SK-N-SH (cell line): Measurements from ENCODE around the gene ISLR2. TPM values are rescaled to one million over a fixed set of nuclear protein-coding genes. Genes with fewer than 3 reads are reported as not detected.

Experiments used
- CTCF ChIA-PET: fragments of 300-600, 350-600 bp; formaldehyde crosslinking; extraction: SDS; loops from one replicate; lab custom pipeline; 2021; lab: Yijun Ruan, JAX
- POLR2A ChIA-PET: fragments of 350-600 bp; sonication (Branson Sonifier 250); formaldehyde crosslinking; extraction: SDS; loops from one replicate; lab custom pipeline; 2020; ENCODE audit warnings: antibody characterized with exemption, inconsistent platforms; lab: Yijun Ruan, JAX
- DNase-seq: peaks from one replicate; pipeline ENCODE4 v3.0.0; 2012
- H2AFZ ChIP-seq: fragments of 200-600 bp; sonication (generic); 2 replicates; pipeline ENCODE4 v1.8.1; 2016; ENCODE audit warnings: antibody characterized with exemption, mild to moderate bottlenecking, low read depth
- H3F3A ChIP-seq: fragments of 200-600 bp; sonication (generic); replicated peaks from 2 replicates; pipeline ENCODE3; 2016; ENCODE audit warnings: antibody characterized with exemption, mild to moderate bottlenecking; ENCODE audit not compliant: insufficient read depth
- H3K27ac ChIP-seq, 2 experiments: fragments of 200-500 bp in 1 of 2; fragments of 200-600 bp in 1 of 2; sonication (Bioruptor generic) in 1 of 2; sonication (generic), shearing (Covaris generic) in 1 of 2; 2 replicates each; pipeline versions ENCODE4 v1.5.1 to v1.6.1; 2014 to 2016; ENCODE audit warnings: low read depth in 2 of 2, inconsistent platforms in 1 of 2, low read length in 1 of 2, mild to moderate bottlenecking in 1 of 2, mixed read lengths in 1 of 2
- H3K27me3 ChIP-seq: fragments of 200-600 bp; sonication (generic), shearing (Covaris generic); 2 replicates; pipeline ENCODE4 v1.6.1; 2016; ENCODE audit warnings: mixed run types; ENCODE audit not compliant: insufficient read depth
- H3K36me3 ChIP-seq, 2 experiments: fragments of 200-500 bp in 1 of 2; fragments of 200-600 bp in 1 of 2; sonication (Bioruptor generic) in 1 of 2; sonication (generic) in 1 of 2; replicated peaks in 1 of 2; 2 replicates each; pipeline versions ENCODE3 to v1.5.1; 2014 to 2016; ENCODE audit warnings: low read length in 1 of 2, mild to moderate bottlenecking in 1 of 2; ENCODE audit not compliant: insufficient read depth in 2 of 2, control insufficient read depth in 1 of 2
- H3K4me1 ChIP-seq, 2 experiments: fragments of 200-500 bp in 1 of 2; fragments of 200-600 bp in 1 of 2; sonication (Bioruptor generic) in 1 of 2; sonication (generic), shearing (Covaris generic) in 1 of 2; 2 replicates each; pipeline versions ENCODE4 v1.5.1 to v1.6.1; 2014 to 2016; ENCODE audit warnings: low read depth in 1 of 2, low read length in 1 of 2, mixed run types in 1 of 2; ENCODE audit not compliant: insufficient read depth in 2 of 2, control insufficient read depth in 1 of 2
- H3K4me2 ChIP-seq: fragments of 200-600 bp; sonication (generic), shearing (Covaris generic); 2 replicates; pipeline ENCODE4 v1.6.1; 2017; ENCODE audit warnings: mixed run types
- H3K4me3 ChIP-seq, 2 experiments: fragments of 200-500 bp in 1 of 2; fragments of 200-600 bp in 1 of 2; sonication (Bioruptor generic) in 1 of 2; sonication (generic), shearing (Covaris generic) in 1 of 2; 2 replicates each; pipeline versions ENCODE4 v1.5.1 to v1.8.1; 2014 to 2016; ENCODE audit warnings: low read depth in 2 of 2, inconsistent platforms in 1 of 2, low read length in 1 of 2, mild to moderate bottlenecking in 1 of 2, mixed read lengths in 1 of 2, moderate library complexity in 1 of 2
- H3K79me2 ChIP-seq: fragments of 200-600 bp; sonication (generic); 2 replicates; pipeline ENCODE4 v1.8.1; 2017; ENCODE audit warnings: mild to moderate bottlenecking; ENCODE audit not compliant: insufficient read depth
- H3K9ac ChIP-seq: fragments of 200-600 bp; sonication (generic); 2 replicates; pipeline ENCODE4 v1.6.1; 2017; ENCODE audit warnings: mixed run types
- H3K9me2 ChIP-seq: fragments of 200-600 bp; sonication (generic); 2 replicates; pipeline ENCODE4 v1.6.1; 2017; ENCODE audit warnings: mixed run types
- H3K9me3 ChIP-seq: fragments of 200-600 bp; sonication (generic); 2 replicates; pipeline ENCODE4 v1.6.1; 2017; ENCODE audit warnings: mixed run types, mild to moderate bottlenecking, moderate library complexity
- H4K20me1 ChIP-seq: fragments of 200-600 bp; sonication (generic); 2 replicates; pipeline ENCODE4 v1.6.1; 2017; ENCODE audit warnings: mild to moderate bottlenecking, mixed run types; ENCODE audit not compliant: insufficient read depth
- FOSL2 ChIP-seq: IDR thresholded peaks from 2 replicates; pipeline ENCODE4 v1.4.0; 2012; ENCODE audit warnings: low read depth, mild to moderate bottlenecking, moderate library complexity, borderline replicate concordance
- FOXM1 ChIP-seq: IDR thresholded peaks from 2 replicates; pipeline ENCODE4 v1.4.0; 2012; ENCODE audit warnings: low read depth, mild to moderate bottlenecking
- GABPA ChIP-seq: IDR thresholded peaks from 2 replicates; pipeline ENCODE4 v1.4.0; 2012; ENCODE audit warnings: low read depth, mild to moderate bottlenecking
- GATA2 ChIP-seq: sonication (generic); formaldehyde crosslinking; IDR thresholded peaks from 2 replicates; pipeline ENCODE4 v1.5.0; 2020; ENCODE audit warnings: mild to moderate bottlenecking, missing genetic modification reagents
- NRF1 ChIP-seq: IDR thresholded peaks from 2 replicates; pipeline ENCODE4 v1.6.1; 2012; ENCODE audit warnings: low read depth, mild to moderate bottlenecking, low read length
- RAD21 ChIP-seq: IDR thresholded peaks from 2 replicates; pipeline ENCODE4 v1.6.1; 2012; ENCODE audit warnings: mild to moderate bottlenecking, low read length
- RCOR1 ChIP-seq: fragments of 150-350 bp; IDR thresholded peaks from 2 replicates; pipeline ENCODE4 v1.6.1; 2017; ENCODE audit warnings: antibody characterized with exemption, low read length
- REST ChIP-seq: IDR thresholded peaks from 2 replicates; pipeline ENCODE4 v1.6.1; 2012; ENCODE audit warnings: mild to moderate bottlenecking, low read depth, low read length, moderate library complexity
- SIN3A ChIP-seq: IDR thresholded peaks from 2 replicates; pipeline ENCODE4 v1.6.1; 2012; ENCODE audit warnings: low read depth, mild to moderate bottlenecking, low read length, moderate library complexity, borderline replicate concordance
- TAF1 ChIP-seq: IDR thresholded peaks from 2 replicates; pipeline ENCODE4 v1.6.1; 2012; ENCODE audit warnings: low read depth, mild to moderate bottlenecking, low read length, moderate library complexity, borderline replicate concordance
- ZBTB33 ChIP-seq: IDR thresholded peaks from 2 replicates; pipeline ENCODE4 v1.4.0; 2012; ENCODE audit warnings: low read depth, borderline replicate concordance
- WGBS: methylation state at CpG from one replicate; pipeline ENCODE4 v1.1.6; 2017; ENCODE audit warnings: low lambda C conversion rate; 5-methylcytosine and 5-hydroxymethylcytosine counted together
- polyA plus RNA-seq, 3 experiments: library from polyadenylated mRNA; depleted of rRNA; stranded (reverse); fragments of >200 nt; gene quantifications; 2 replicates each; pipeline ENCODE4 v1.2.3, GENCODE V29; 2012
- TF ChIP-seq, protein P1 (sequence below): IDR thresholded peaks from 2 replicates; pipeline ENCODE4 v1.4.0; 2012; ENCODE audit warnings: low read depth

ISLR2 gene
- polyA plus RNA-seq, 1 of the 3 experiments (the other 2 are of a cell fraction) = 0.56 TPM

DNA sequence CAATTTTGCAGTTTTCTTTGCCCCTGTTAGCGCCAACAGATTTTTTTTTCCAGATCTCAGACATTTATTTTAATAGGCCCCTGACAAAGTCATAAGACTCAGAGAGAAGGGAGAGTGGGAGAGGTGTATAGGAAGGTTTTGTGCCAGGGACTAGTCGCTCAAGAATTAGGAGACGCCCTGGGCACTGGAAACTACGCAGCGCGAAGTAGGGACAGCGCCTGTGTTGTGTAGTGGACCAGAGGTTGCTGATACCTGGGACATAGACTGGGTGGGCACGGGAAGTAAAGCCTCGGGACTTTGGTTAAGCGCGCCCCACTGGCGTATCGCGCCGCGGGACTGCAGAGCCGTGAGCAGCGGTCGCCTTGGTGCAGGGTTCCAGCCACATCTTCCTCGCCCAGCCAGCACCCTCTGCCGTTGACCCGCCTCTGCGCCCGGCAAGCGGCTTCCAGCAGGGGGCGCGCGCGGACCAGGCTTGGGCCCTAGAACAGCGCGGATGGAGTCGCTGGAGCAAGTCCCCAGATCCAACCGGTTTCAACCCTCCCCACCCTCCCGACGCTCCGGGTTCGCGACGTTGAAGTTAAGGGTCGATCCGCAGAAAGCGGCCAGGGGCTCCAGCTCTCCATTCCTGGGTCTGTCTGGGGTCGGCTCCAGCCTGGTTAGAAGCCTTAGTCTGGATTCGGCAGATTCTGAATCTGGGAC lies 3.0 kb upstream of the ISLR2 start (continued):
- TF ChIP-seq REST (0 out of 2 replicates have a peak, but pooled peaks have one; percentile 19), SIN3A (no peak), FOXM1 (0 out of 2 replicates have a peak, but pooled peaks have one; percentile 23), GATA2 (CRISPR knock-in tag) (no peak), TAF1 (peak; percentile 30; the same call in 1 of the 2 replicates), FOSL2 (no peak), ZBTB33 (no peak), RCOR1 (no peak), GABPA (no peak)

DNA sequence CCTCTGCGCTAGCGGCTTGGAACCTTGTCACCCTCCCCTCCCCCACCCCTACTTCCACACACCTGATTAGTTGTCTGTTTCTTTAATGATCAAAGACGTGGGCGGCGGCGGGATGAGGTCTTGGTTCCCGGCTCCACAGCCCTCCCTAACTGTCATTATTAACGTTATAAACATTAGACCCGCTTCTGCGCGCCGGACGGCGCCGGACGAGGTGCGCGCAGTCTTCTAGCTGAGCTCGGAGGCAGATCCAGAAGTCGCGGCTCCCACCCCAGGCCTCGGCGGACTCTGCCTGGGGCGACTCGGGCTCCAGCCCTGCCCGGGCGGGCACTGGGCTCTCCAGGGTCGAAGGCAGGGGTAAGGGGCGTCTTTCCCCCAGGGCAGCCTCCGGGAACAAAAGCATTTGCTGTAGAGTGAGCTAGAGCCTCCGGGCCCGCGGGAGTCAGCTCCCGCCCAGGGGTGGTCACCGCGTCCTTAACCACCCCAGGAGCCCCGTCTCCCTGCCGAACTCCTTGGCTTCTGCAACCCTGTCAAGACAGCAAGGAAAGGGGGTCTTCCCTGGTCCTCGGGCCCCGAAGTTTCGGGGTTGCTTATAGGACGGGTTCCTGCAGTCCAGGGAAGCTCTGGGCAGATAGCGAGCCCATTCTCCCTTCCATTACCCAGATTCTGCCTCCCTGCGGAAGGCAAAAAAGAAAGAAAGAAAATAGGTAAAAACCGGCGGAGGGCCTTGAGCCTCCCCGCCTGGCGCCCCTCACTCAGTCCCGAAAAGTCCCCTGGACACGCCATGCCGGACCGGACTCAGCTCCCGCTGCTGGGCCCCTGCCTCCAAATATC lies 2.2 kb upstream of the ISLR2 start:
- 25% methylated on average over 29 of the region's 53 CpGs for WGBS
- H3K9me2 ChIP-seq = no peaks in the 10 kb centered on the region
- 0 out of 2 replicates have a peak overlapping the region, but pooled peaks have one; percentile 72 for H2AFZ ChIP-seq
- H3K27me3 ChIP-seq = peaks cover 32% of the 10 kb centered on the region
- H3K79me2 ChIP-seq = no peaks in the 10 kb centered on the region
- no peaks in the 10 kb centered on the region for H3K36me3 ChIP-seq
- peak overlapping the region; percentile 92 for H3K4me2 ChIP-seq
- no peak for TF ChIP-seq GATA2 (CRISPR knock-in tag)
- no peak for TF ChIP-seq NRF1
- TF ChIP-seq RAD21 = no peak
- TF ChIP-seq, protein P1, sequence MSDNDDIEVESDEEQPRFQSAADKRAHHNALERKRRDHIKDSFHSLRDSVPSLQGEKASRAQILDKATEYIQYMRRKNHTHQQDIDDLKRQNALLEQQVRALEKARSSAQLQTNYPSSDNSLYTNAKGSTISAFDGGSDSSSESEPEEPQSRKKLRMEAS = no peak
- TF ChIP-seq REST = no peak
- H4K20me1 ChIP-seq = no peaks in the 10 kb centered on the region
- POLR2A ChIA-PET = interaction anchor here (0.8 to 3.4 kb wide), 6 partner anchors 74 to 194 kb away, joined by 3 to 17 read pairs (median 4); partner anchors contain the start of gene STRA6
- H3K4me1 ChIP-seq = peaks cover 0 to 31% of the 10 kb centered on the region in 2 experiments; a peak in 1 of 4 replicates
- peak overlapping the region; percentile 42 to 59 for H3K4me3 ChIP-seq
- peak overlapping the region in 1 of 2 experiments; percentile 65; a peak in 1 of 4 replicates for H3K27ac ChIP-seq
- peak overlapping the region; percentile 41; the same call in 1 of the 2 replicates for H3K9ac ChIP-seq
- no peaks in the 10 kb centered on the region for H3K9me3 ChIP-seq
- DNase-seq = peak; percentile 60
- CTCF ChIA-PET = interaction anchor here (0.6 to 6.5 kb wide), 43 partner anchors 11 to 310 kb away, joined by 3 to 110 read pairs (median 6); partner anchors contain the start of gene STRA6
- no peaks in the 10 kb centered on the region for H3F3A ChIP-seq
